K562 (cell line): Measurements from ENCODE around the gene CLCNKB. TPM values are rescaled to one million over a fixed set of nuclear protein-coding genes. Genes with fewer than 3 reads are reported as not detected.

Experiments
- CHD1 ChIP-seq: fragments of 200-600 bp; sonication (generic); IDR thresholded peaks from one replicate; pipeline ENCODE4 v1.6.1; 2012; ENCODE audit warnings: mild to moderate bottlenecking, moderate library complexity, low read length, inconsistent platforms
- MEF2A ChIP-seq: IDR thresholded peaks from 2 replicates; pipeline ENCODE4 v1.6.1; 2011; ENCODE audit warnings: low read depth, mild to moderate bottlenecking, low read length, moderate library complexity; ENCODE audit not compliant: control insufficient read depth
- NFE2L1 ChIP-seq: fragments of 450-650 bp; IDR thresholded peaks from 2 replicates; pipeline ENCODE4 v1.6.1; 2016; ENCODE audit warnings: missing genetic modification characterization, low read depth, mild to moderate bottlenecking, missing compliant biosample characterization, moderate library complexity, borderline replicate concordance
- PHTF2 ChIP-seq: fragments of 250-450 bp; sonication (Bioruptor Pico); IDR thresholded peaks from 2 replicates; pipeline ENCODE4 v1.5.0; 2021; ENCODE audit warnings: mild to moderate bottlenecking
- ZBED1 ChIP-seq: IDR thresholded peaks from 2 replicates; pipeline ENCODE4 v1.6.1; 2014
- ZBTB40 ChIP-seq, 2 experiments: fragments of 450-650 bp in 1 of 2; sonication (generic) in 1 of 2; formaldehyde crosslinking in 1 of 2; IDR thresholded peaks; 2 replicates each; pipeline versions ENCODE4 v1.7.1 to v1.9.0; 2016 to 2022; ENCODE audit warnings: inconsistent platforms in 1 of 2, mild to moderate bottlenecking in 1 of 2, missing genetic modification reagents in 1 of 2
- ZKSCAN8 ChIP-seq: fragments of 200-800 bp; sonication (Bioruptor generic); IDR thresholded peaks from 2 replicates; pipeline ENCODE4 v1.6.1; 2016; ENCODE audit warnings: missing genetic modification characterization, missing compliant biosample characterization
- polyA plus RNA-seq, 8 experiments: library from polyadenylated mRNA; depleted of rRNA in 4 of 8; stranded (reverse) in 5 of 8; unstranded in 3 of 8; fragments of >200 nt; fragmentation: Nextera tagmentation in 2 of 8; fragmentation: Illumina TruSeq in 1 of 8; extraction: Ambion mirVana in 2 of 8; extraction: Trizol in 1 of 8; gene quantifications; 2 replicates each; pipeline versions ENCODE4 v1.2.1 to v1.2.3, GENCODE V29; 2011 to 2014; ENCODE audit warnings: inconsistent platforms in 1 of 8, missing spikeins in 1 of 8
- total RNA-seq, 7 experiments: library from RNA; depleted of rRNA in 6 of 7; stranded (reverse); fragments of >200 nt in 6 of 7; fragmentation: Illumina TruSeq in 2 of 7; extraction: Trizol in 2 of 7; gene quantifications; 2 replicates each; pipeline versions ENCODE4 v1.2.1 to v1.2.3, GENCODE V29; 2011 to 2021; ENCODE audit warnings: low replicate concordance in 1 of 7
- TF ChIP-seq, protein P1 (sequence below), 3 experiments: fragments of 200-800 bp in 1 of 3; fragments of 250-450 bp in 1 of 3; fragments of 450-650 bp in 1 of 3; sonication (Bioruptor Pico) in 1 of 3; sonication (Bioruptor generic) in 1 of 3; formaldehyde crosslinking in 1 of 3; IDR thresholded peaks; 2 replicates each; pipeline versions ENCODE4 v1.6.1 to v1.8.0; 2016 to 2022; ENCODE audit warnings: mild to moderate bottlenecking in 2 of 3, missing genetic modification characterization in 2 of 3, missing compliant biosample characterization in 1 of 3, moderate library complexity in 1 of 3

CLCNKB gene
- total and polyA plus RNA-seq, 9 of the 15 experiments (the other 6 are each of a cell fraction or from before 2014, with no cell fraction given): 0.08 to 1.7 (median 0.64) TPM

GRCh38 chr1:16012590-16013219 lies 30.9 kb upstream of the CLCNKB start (continued):
- 0 out of 2 replicates have a peak, but pooled peaks have one; percentile 24 for TF ChIP-seq ZBTB40 (IDR thresholded peaks at IDR 0.05)
- TF ChIP-seq ZBTB40 (CRISPR knock-in tag; IDR thresholded peaks at IDR 0.05): no peak
- TF ChIP-seq ZBED1: 0 out of 2 replicates have a peak, but pooled peaks have one; percentile 10
- TF ChIP-seq NFE2L1: no peak
- peak; percentile 99 for TF ChIP-seq MEF2A
- TF ChIP-seq ZKSCAN8: 0 out of 2 replicates have a peak, but pooled peaks have one; percentile 55
- no peak for TF ChIP-seq CHD1
- TF ChIP-seq, protein P1, sequence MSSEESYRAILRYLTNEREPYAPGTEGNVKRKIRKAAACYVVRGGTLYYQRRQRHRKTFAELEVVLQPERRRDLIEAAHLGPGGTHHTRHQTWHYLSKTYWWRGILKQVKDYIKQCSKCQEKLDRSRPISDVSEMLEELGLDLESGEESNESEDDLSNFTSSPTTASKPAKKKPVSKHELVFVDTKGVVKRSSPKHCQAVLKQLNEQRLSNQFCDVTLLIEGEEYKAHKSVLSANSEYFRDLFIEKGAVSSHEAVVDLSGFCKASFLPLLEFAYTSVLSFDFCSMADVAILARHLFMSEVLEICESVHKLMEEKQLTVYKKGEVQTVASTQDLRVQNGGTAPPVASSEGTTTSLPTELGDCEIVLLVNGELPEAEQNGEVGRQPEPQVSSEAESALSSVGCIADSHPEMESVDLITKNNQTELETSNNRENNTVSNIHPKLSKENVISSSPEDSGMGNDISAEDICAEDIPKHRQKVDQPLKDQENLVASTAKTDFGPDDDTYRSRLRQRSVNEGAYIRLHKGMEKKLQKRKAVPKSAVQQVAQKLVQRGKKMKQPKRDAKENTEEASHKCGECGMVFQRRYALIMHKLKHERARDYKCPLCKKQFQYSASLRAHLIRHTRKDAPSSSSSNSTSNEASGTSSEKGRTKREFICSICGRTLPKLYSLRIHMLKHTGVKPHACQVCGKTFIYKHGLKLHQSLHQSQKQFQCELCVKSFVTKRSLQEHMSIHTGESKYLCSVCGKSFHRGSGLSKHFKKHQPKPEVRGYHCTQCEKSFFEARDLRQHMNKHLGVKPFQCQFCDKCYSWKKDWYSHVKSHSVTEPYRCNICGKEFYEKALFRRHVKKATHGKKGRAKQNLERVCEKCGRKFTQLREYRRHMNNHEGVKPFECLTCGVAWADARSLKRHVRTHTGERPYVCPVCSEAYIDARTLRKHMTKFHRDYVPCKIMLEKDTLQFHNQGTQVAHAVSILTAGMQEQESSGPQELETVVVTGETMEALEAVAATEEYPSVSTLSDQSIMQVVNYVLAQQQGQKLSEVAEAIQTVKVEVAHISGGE (CRISPR knock-in tag; IDR thresholded peaks at IDR 0.05): peak in 1 of 3 experiments; percentile 45; a peak in 1 of 6 replicates
- TF ChIP-seq PHTF2 (CRISPR knock-in tag): no peak
